HepG2 (cell line): ENCODE measurements around the gene TRPC4AP. TPM values are rescaled to one million over a fixed set of nuclear protein-coding genes. Genes with fewer than 3 reads are reported as not detected.

Experiments
- ATAC-seq: fragments of 200-7000 bp; cut with Tn5 transposase; 3 replicates; pipeline ENCODE4 v1.9.1; 2020; ENCODE audit warnings: mild to moderate bottlenecking, moderate library complexity
- BruUV-seq: library from RNA; stranded (reverse); fragments of 400-500 nt; replicated peaks from 2 replicates; lab custom pipeline; 2021; lab: Mats Ljungman, UMichigan
- CTCF ChIA-PET: fragments of 300-600 bp; formaldehyde crosslinking; extraction: SDS; loops from one replicate; lab custom pipeline; 2021; ENCODE audit warnings: low total read pairs, inconsistent platforms, low intra/inter-chr PET ratio; lab: Yijun Ruan, JAX
- POLR2A ChIA-PET: fragments of 350-600 bp; sonication (Branson Sonifier 250); formaldehyde crosslinking; loops from one replicate; lab custom pipeline; 2020; ENCODE audit warnings: antibody characterized with exemption, inconsistent platforms; lab: Yijun Ruan, JAX
- DNase-seq: peaks from one replicate; pipeline ENCODE4 v3.0.0-alpha.2; 2015; ENCODE audit warnings: low spot score
- FAIRE-seq: peaks from 3 replicates; lab custom pipeline; 2011; peaks lifted over from hg19 to GRCh38; lab: Jason Lieb, UNC
- H2AFZ ChIP-seq: one replicate; pipeline ENCODE4 v1.6.1; 2011; ENCODE audit warnings: low read length, inconsistent platforms
- H3K27ac ChIP-seq: fragments of 300-600 bp; 3 replicates; pipeline ENCODE4 v1.8.0; 2011; ENCODE audit warnings: mixed run types, mild to moderate bottlenecking, mixed read lengths, low read length, inconsistent platforms; ENCODE audit not compliant: insufficient read depth; ENCODE audit errors: extremely low read length
- H3K27me3 ChIP-seq, 2 experiments: fragments of 200-600 bp in 1 of 2; 2 replicates in 1 of 2; 3 replicates in 1 of 2; pipeline versions ENCODE4 v1.6.0 to v1.8.0; 2011; ENCODE audit warnings: low read length in 2 of 2, mild to moderate bottlenecking in 2 of 2, moderate library complexity in 2 of 2, inconsistent platforms in 1 of 2; ENCODE audit not compliant: insufficient read depth in 2 of 2, control insufficient read depth in 1 of 2
- H3K36me3 ChIP-seq, 2 experiments: fragments of 200-600 bp in 1 of 2; replicated peaks in 1 of 2; 2 replicates in 1 of 2; 3 replicates in 1 of 2; pipeline versions ENCODE4 v1.5.1 to v1.8.0; 2011; ENCODE audit warnings: low read length in 2 of 2, inconsistent platforms in 1 of 2; ENCODE audit not compliant: insufficient read depth in 2 of 2, control insufficient read depth in 1 of 2
- H3K4me1 ChIP-seq: 2 replicates; pipeline ENCODE4 v1.5.1; 2012; ENCODE audit warnings: low read length, inconsistent platforms; ENCODE audit not compliant: insufficient read depth
- H3K4me2 ChIP-seq: 2 replicates; pipeline ENCODE4 v1.6.0; 2011; ENCODE audit warnings: low read depth, low read length, inconsistent platforms
- H3K4me3 ChIP-seq, 3 experiments: fragments of 200-600 bp in 1 of 3; sonication (generic), shearing (Covaris generic) in 1 of 3; replicated peaks in 1 of 3; 2 replicates each; pipeline ENCODE4 v1.5.1; 2011 to 2016; ENCODE audit warnings: low read length in 3 of 3, inconsistent platforms in 2 of 3, low read depth in 2 of 3, mild to moderate bottlenecking in 2 of 3, control low read depth in 1 of 3, mixed read lengths in 1 of 3; ENCODE audit not compliant: insufficient read depth in 1 of 3
- H3K79me2 ChIP-seq: one replicate; pipeline ENCODE4 v1.6.1; 2011; ENCODE audit warnings: low read length, inconsistent platforms; ENCODE audit not compliant: insufficient read depth
- H3K9ac ChIP-seq: 2 replicates; pipeline ENCODE4 v1.6.0; 2011; ENCODE audit warnings: mild to moderate bottlenecking, low read depth, low read length, inconsistent platforms; ENCODE audit not compliant: insufficient read depth
- H3K9me3 ChIP-seq: 2 replicates; pipeline ENCODE4 v1.5.1; 2012; ENCODE audit warnings: mild to moderate bottlenecking, low read length
- H4K20me1 ChIP-seq: 2 replicates; pipeline ENCODE4 v1.6.0; 2011; ENCODE audit warnings: inconsistent platforms, mild to moderate bottlenecking, low read length, moderate library complexity; ENCODE audit not compliant: insufficient read depth
- JARID2 ChIP-seq: sonication (generic); formaldehyde crosslinking; IDR thresholded peaks from 2 replicates; pipeline ENCODE4 v1.8.1; 2023; ENCODE audit warnings: missing genetic modification reagents, inconsistent platforms; ENCODE audit not compliant: insufficient replicate concordance
- PAWR ChIP-seq: sonication (generic); formaldehyde crosslinking; IDR thresholded peaks from 2 replicates; pipeline ENCODE4 v1.4.0; 2020; ENCODE audit warnings: missing genetic modification reagents, mild to moderate bottlenecking, borderline replicate concordance
- PRDM4 ChIP-seq: sonication (generic); formaldehyde crosslinking; IDR thresholded peaks from 2 replicates; pipeline ENCODE4 v1.9.0; 2021; ENCODE audit warnings: missing genetic modification reagents, borderline replicate concordance
- SIN3B ChIP-seq: fragments of 150-350 bp; IDR thresholded peaks from 2 replicates; pipeline ENCODE4 v1.6.1; 2014; ENCODE audit warnings: low read length
- SP1 ChIP-seq, 2 experiments: fragments of 450-650 bp in 1 of 2; sonication (generic) in 1 of 2; formaldehyde crosslinking in 1 of 2; IDR thresholded peaks; 2 replicates each; pipeline versions ENCODE4 v1.4.0 to v1.6.1; 2016 to 2020; ENCODE audit warnings: missing genetic modification reagents in 1 of 2
- SRSF1 ChIP-seq: fragments of 200-400 bp; formaldehyde crosslinking; optimal IDR thresholded peaks from 2 replicates; pipeline ENCODE3; 2017; ENCODE audit warnings: mild to moderate bottlenecking, low read depth, low read length, moderate library complexity
- TEAD3 ChIP-seq: optimal IDR thresholded peaks from 2 replicates; pipeline ENCODE3; 2016; ENCODE audit warnings: borderline replicate concordance
- TOPORS ChIP-seq: sonication (generic); formaldehyde crosslinking; IDR thresholded peaks from 2 replicates; pipeline ENCODE4 v1.8.0; 2023; ENCODE audit warnings: mild to moderate bottlenecking, missing genetic modification reagents
- ZBTB21 ChIP-seq: sonication (generic); formaldehyde crosslinking; IDR thresholded peaks from 2 replicates; pipeline ENCODE4 v1.4.0; 2020; ENCODE audit warnings: missing genetic modification reagents
- ZFP36L1 ChIP-seq: sonication (generic); formaldehyde crosslinking; IDR thresholded peaks from 2 replicates; pipeline ENCODE4 v1.8.0; 2022; ENCODE audit warnings: mild to moderate bottlenecking, missing genetic modification reagents, moderate library complexity
- ZNF451 ChIP-seq: sonication (generic); formaldehyde crosslinking; IDR thresholded peaks from 2 replicates; pipeline ENCODE4 v1.5.0; 2020; ENCODE audit warnings: mild to moderate bottlenecking, missing genetic modification reagents
- ZNF749 ChIP-seq: sonication (generic); formaldehyde crosslinking; IDR thresholded peaks from 2 replicates; pipeline ENCODE4 v1.8.0; 2022; ENCODE audit warnings: mild to moderate bottlenecking, missing genetic modification reagents, moderate library complexity, borderline replicate concordance
- ZSCAN25 ChIP-seq: sonication (generic); formaldehyde crosslinking; IDR thresholded peaks from 2 replicates; pipeline ENCODE4 v1.8.0; 2022; ENCODE audit warnings: mild to moderate bottlenecking, missing genetic modification reagents
- WGBS: methylation state at CpG from one replicate; pipeline ENCODE4 v1.1.6; 2017; ENCODE audit warnings: low lambda C conversion rate; 5-methylcytosine and 5-hydroxymethylcytosine counted together
- in situ Hi-C: cut with HindIII; loops from 2 replicates; pipeline ENCODE4 v1.10.0; 2017; ENCODE audit warnings: low pct_unique_long_range_greater_than_20kb; ENCODE audit not compliant: extremely low pct_ligation_motif_present
- intact Hi-C: fragments of 100-400 bp; cut with micrococcal nuclease; formaldehyde crosslinking; loops from one replicate; pipeline ENCODE4 v1.10.0; 2022; ENCODE audit not compliant: unreplicated experiment
- polyA plus RNA-seq, 8 experiments: library from polyadenylated mRNA; depleted of rRNA in 3 of 8; stranded (reverse) in 7 of 8; unstranded in 1 of 8; fragments of >200 nt; fragmentation: Illumina TruSeq in 4 of 8; extraction: Trizol in 4 of 8; gene quantifications; 2 replicates each; pipeline versions ENCODE4 v1.2.1 to v1.2.3, GENCODE V29; 2011 to 2016; ENCODE audit warnings: low read depth in 4 of 8, missing spikeins in 1 of 8, mixed read lengths in 1 of 8; ENCODE audit not compliant: insufficient read depth in 1 of 8
- total RNA-seq, 5 experiments: library from RNA; depleted of rRNA; stranded (reverse); fragments of >200 nt; fragmentation: Illumina TruSeq; extraction: Trizol; gene quantifications; 2 replicates each; pipeline ENCODE4 v1.2.3, GENCODE V29; 2016; ENCODE audit warnings: low read depth in 1 of 5
- TF ChIP-seq, protein P1 (sequence below): sonication (generic); formaldehyde crosslinking; IDR thresholded peaks from 2 replicates; pipeline ENCODE4 v1.4.0; 2020; ENCODE audit warnings: missing genetic modification reagents, borderline replicate concordance

The TRPC4AP gene
- total and polyA plus RNA-seq, 2 of the 13 experiments (the other 11 are each of a cell fraction or from before 2014, with no cell fraction given) = 136 to 137 TPM

DNA sequence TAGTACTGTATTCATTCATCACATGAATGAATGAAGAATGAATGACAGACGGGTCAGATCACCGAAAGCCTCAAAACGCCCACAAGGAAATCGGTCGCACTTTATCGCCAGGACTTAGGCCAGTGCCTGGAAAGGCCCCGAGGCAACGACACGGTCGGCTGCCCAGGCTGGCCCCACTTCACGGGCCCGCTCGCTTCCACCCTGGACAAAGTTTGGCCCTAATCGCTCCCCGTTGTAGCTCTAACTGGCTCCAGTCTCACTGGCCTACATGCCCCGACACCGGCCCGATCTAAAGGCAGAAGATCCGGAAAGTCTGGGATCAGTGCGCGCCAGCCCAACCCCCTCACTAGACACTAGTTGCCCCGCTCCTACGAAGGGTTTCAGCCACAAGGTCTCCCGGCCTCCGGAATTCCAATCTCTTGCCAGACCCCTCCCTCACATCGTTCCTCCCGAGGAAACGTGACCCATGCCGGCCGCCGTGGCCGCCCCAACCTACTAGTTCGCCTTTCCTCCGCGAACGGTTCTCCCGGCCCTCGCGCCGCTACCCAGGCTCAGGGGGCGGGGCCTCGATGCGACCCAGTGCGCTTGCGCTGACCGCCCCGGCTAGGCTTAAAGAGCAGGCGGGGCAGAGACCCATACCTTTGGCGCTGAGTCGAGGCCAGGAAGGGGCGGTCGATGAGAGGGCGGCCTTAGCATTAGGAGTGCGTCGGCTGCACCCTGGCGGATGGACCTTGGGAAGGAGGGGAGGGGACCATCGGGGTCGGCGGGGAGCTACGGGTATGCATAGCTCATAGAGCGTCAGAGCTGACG is 137.2 kb downstream of the TRPC4AP start, which contains the start of the genes GSS and MYH7B (continued):
- TF ChIP-seq, protein P1, sequence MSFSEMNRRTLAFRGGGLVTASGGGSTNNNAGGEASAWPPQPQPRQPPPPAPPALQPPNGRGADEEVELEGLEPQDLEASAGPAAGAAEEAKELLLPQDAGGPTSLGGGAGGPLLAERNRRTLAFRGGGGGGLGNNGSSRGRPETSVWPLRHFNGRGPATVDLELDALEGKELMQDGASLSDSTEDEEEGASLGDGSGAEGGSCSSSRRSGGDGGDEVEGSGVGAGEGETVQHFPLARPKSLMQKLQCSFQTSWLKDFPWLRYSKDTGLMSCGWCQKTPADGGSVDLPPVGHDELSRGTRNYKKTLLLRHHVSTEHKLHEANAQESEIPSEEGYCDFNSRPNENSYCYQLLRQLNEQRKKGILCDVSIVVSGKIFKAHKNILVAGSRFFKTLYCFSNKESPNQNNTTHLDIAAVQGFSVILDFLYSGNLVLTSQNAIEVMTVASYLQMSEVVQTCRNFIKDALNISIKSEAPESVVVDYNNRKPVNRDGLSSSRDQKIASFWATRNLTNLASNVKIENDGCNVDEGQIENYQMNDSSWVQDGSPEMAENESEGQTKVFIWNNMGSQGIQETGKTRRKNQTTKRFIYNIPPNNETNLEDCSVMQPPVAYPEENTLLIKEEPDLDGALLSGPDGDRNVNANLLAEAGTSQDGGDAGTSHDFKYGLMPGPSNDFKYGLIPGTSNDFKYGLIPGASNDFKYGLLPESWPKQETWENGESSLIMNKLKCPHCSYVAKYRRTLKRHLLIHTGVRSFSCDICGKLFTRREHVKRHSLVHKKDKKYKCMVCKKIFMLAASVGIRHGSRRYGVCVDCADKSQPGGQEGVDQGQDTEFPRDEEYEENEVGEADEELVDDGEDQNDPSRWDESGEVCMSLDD (CRISPR knock-in tag) = no peak
- peak; percentile 80 for TF ChIP-seq ZSCAN25 (CRISPR knock-in tag)
- peak; percentile 36 for TF ChIP-seq ZFP36L1 (CRISPR knock-in tag)
- peak; percentile 87 for TF ChIP-seq SRSF1
- TF ChIP-seq PAWR (CRISPR knock-in tag) = peak; percentile 83; the same call in 1 of the 2 replicates
- TF ChIP-seq JARID2 (CRISPR knock-in tag) = peak; percentile 90

GRCh38 chr20:34954904-34955230 is 137.7 kb downstream of the TRPC4AP start:
- H4K20me1 ChIP-seq = no peaks in the 10 kb centered on the region
- peak overlapping the region; percentile 84 for H3K9ac ChIP-seq
- peak; percentile 37 for ATAC-seq
- peak overlapping the region; percentile 74 to 83 (median 82) for H3K4me3 ChIP-seq
- H3K9me3 ChIP-seq = no peaks in the 10 kb centered on the region
- peaks cover 6% of the 10 kb centered on the region for H3K79me2 ChIP-seq
- no TSS peak for BruUV-seq
- H3K36me3 ChIP-seq = peaks cover 0 to 4% of the 10 kb centered on the region in 2 experiments; a peak in 3 of 5 replicates
- H3K27ac ChIP-seq = peak overlapping the region; percentile 72
- in situ Hi-C loops (loop anchor here (5.0 kb wide), 1 partner anchor 83 kb away; the partner anchor contains the start of gene GGT7), intact Hi-C loops (no loop called here)
- peaks cover 40% of the 10 kb centered on the region for H3K4me1 ChIP-seq
- DNase-seq = peak; percentile 67
- WGBS = 7% methylated on average over 13 of the region's 13 CpGs
- ChIA-PET CTCF (interaction anchor here (3.1 to 9.2 kb wide), 2 partner anchors 81 to 121 kb away, joined by 13 to 123 read pairs; partner anchors contain the start of genes ACSS2 and GGT7), POLR2A (interaction anchor here (0.7 to 7.0 kb wide), 15 partner anchors 8 to 788 kb away, joined by 3 to 126 read pairs (median 5); partner anchors contain the start of genes ACSS2, CEP250, EIF6 and NCOA6)
- H3K4me2 ChIP-seq = peak overlapping the region; percentile 84
- no peak for FAIRE-seq
- peaks cover 0 to 10% of the 10 kb centered on the region in 2 experiments; a peak in 2 of 5 replicates for H3K27me3 ChIP-seq
- H2AFZ ChIP-seq = peak overlapping the region; percentile 18
- TF ChIP-seq ZNF749 = 0 out of 2 replicates have a peak, but pooled peaks have one; percentile 7
- no peak for TF ChIP-seq TEAD3 (CRISPR knock-in tag)
- TF ChIP-seq SIN3B = no peak
- no peak for TF ChIP-seq TOPORS (CRISPR knock-in tag)
- no peak for TF ChIP-seq SP1 (IDR thresholded peaks at IDR 0.05)
- TF ChIP-seq SP1 (CRISPR knock-in tag; IDR thresholded peaks at IDR 0.05) = no peak
- TF ChIP-seq PRDM4 (CRISPR knock-in tag) = 0 out of 2 replicates have a peak, but pooled peaks have one; percentile 50
- no peak; the same call in 1 of the 2 replicates for TF ChIP-seq ZBTB21
- TF ChIP-seq ZNF451 = no peak
